Breast epithelium (tissue), 4 donors: ENCODE data around the gene ALKAL2. TPM values are rescaled to one million over a fixed set of nuclear protein-coding genes. Genes with fewer than 3 reads are reported as not detected.

ENCODE experiments used
- DNase-seq, 2 donors: peaks; one replicate each; pipeline ENCODE4 v3.0.0-alpha.2; 2019; ENCODE audit warnings: low spot score in 2 of 2
- H3K27ac ChIP-seq, 2 donors: fragments of 200-600 bp; sonication (generic) in 1 of 2; one replicate each; pipeline ENCODE4 v1.5.1; 2016 to 2019; ENCODE audit warnings: mild to moderate bottlenecking in 1 of 2
- H3K27me3 ChIP-seq, 2 donors: fragments of 200-600 bp; sonication (generic) in 1 of 2; one replicate each; pipeline versions ENCODE4 v1.5.1 to v1.6.0; 2017 to 2019; ENCODE audit warnings: control low read depth in 1 of 2, mild to moderate bottlenecking in 1 of 2
- H3K36me3 ChIP-seq: fragments of 200-600 bp; one replicate; pipeline ENCODE4 v1.5.1; 2019
- H3K4me1 ChIP-seq, 2 donors: fragments of 200-600 bp; sonication (generic); one replicate each; pipeline ENCODE4 v1.5.1; 2016 to 2019; ENCODE audit warnings: control low read depth in 1 of 2
- H3K4me3 ChIP-seq, 3 donors: fragments of 200-600 bp; sonication (generic); 1 replicate in 2 of 3; 2 replicates in 1 of 3; pipeline ENCODE4 v1.5.1; 2016 to 2019; ENCODE audit warnings: mild to moderate bottlenecking in 3 of 3, moderate library complexity in 2 of 3
- H3K9me3 ChIP-seq, 2 donors: fragments of 200-600 bp; sonication (generic) in 1 of 2; one replicate each; pipeline ENCODE4 v1.5.1; 2016 to 2019; ENCODE audit warnings: control low read depth in 1 of 2
- POLR2A ChIP-seq: fragments of 450-650 bp; IDR thresholded peaks from one replicate; pipeline ENCODE4 v1.6.1; 2016; ENCODE audit warnings: antibody characterized with exemption, mild to moderate bottlenecking, moderate library complexity
- POLR2AphosphoS5 ChIP-seq, 3 donors: sonication (generic); formaldehyde crosslinking; IDR thresholded peaks; one replicate each; pipeline ENCODE4 v1.6.1; 2017; ENCODE audit warnings: antibody characterized with exemption in 3 of 3
- intact Hi-C: fragments of 100-400 bp; cut with DNase I; formaldehyde crosslinking; loops from one replicate; pipeline ENCODE4 v1.15.1; 2023; ENCODE audit warnings: low total_unique reads
- total RNA-seq, 3 donors: library from RNA; depleted of rRNA; stranded (reverse); fragments of >200 nt; gene quantifications; one replicate each; pipeline ENCODE4 v1.1.0, GENCODE V29; 2016
- TF ChIP-seq, protein P1 (sequence below), 3 donors: fragments of 450-650 bp; IDR thresholded peaks; one replicate each; pipeline ENCODE4 v1.5.1; 2016 to 2017; ENCODE audit warnings: antibody characterized with exemption in 3 of 3, mild to moderate bottlenecking in 3 of 3, moderate library complexity in 3 of 3

ALKAL2 gene
- total RNA-seq, 3 donors from 2014 or later = 10.1 to 26.4 (median 16.1) TPM

DNA sequence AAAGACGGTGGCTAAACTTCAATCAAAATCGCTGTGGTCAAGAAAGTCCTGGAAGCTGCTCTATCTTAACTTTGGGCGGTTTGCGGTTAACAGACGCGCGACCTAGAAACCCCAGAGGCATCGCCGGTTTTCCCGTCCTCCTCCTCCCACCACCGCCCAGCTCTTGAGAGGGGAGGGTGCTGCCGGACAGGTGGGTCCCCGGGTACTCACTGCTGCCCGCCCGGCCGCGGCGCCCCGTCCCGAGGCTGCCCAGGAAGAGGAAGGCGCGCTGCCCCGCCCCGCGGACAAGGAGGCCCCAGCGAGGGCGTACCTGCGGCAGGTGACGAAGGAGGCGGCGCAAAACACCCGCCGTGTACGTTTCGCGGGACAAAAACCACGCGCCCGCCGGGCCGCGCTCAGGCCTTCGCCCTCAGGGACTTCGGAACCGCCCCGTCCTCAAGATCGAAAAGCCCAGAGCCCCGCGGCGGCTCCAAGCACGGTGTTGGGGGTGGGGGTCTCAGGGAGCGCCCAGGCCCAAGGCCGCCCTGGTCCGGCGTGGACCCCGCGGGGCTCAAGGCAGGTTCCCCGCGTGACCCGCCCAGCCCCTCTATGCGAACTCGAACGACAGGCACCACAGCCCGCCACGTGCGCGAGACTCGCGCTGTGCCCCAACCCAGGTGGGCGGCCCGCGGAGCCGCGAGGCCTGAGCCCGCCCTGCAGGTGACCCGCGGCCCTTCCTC, 24.0 kb downstream of the ALKAL2 start, which contains the start of gene SH3YL1:
SH3YL1 (minus strand) TSS at position 259 of the 719 bp plus-strand sequence; CDS start at position 211, 48 bp downstream.
- TF ChIP-seq POLR2AphosphoS5 (IDR thresholded peaks at IDR 0.05) (peak in 1 of 3 donors; percentile 76), POLR2A (no peak)
- TF ChIP-seq, protein P1, sequence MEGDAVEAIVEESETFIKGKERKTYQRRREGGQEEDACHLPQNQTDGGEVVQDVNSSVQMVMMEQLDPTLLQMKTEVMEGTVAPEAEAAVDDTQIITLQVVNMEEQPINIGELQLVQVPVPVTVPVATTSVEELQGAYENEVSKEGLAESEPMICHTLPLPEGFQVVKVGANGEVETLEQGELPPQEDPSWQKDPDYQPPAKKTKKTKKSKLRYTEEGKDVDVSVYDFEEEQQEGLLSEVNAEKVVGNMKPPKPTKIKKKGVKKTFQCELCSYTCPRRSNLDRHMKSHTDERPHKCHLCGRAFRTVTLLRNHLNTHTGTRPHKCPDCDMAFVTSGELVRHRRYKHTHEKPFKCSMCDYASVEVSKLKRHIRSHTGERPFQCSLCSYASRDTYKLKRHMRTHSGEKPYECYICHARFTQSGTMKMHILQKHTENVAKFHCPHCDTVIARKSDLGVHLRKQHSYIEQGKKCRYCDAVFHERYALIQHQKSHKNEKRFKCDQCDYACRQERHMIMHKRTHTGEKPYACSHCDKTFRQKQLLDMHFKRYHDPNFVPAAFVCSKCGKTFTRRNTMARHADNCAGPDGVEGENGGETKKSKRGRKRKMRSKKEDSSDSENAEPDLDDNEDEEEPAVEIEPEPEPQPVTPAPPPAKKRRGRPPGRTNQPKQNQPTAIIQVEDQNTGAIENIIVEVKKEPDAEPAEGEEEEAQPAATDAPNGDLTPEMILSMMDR (IDR thresholded peaks at IDR 0.05) = no peak
- DNase-seq = peak; percentile 79 to 81
- peak within 1 kb of the TSS; percentile 94 to 97 for H3K27ac ChIP-seq
- H3K27me3 ChIP-seq = no peaks in the 10 kb centered on the region
- H3K36me3 ChIP-seq = no peaks in the 10 kb centered on the region
- peak within 1 kb of the TSS; percentile 59 to 92 (median 88) for H3K4me3 ChIP-seq
- H3K9me3 ChIP-seq = no peaks in the 10 kb centered on the region
- H3K4me1 ChIP-seq = peaks cover 0 to 12% of the 10 kb centered on the region in 2 donors
- intact Hi-C loops = no loop called here

- no peaks in the 10 kb centered on the region for H3K27me3 ChIP-seq
- DNase-seq = no peak
- intact Hi-C loops = no loop called here
- TF ChIP-seq POLR2A (no peak), POLR2AphosphoS5 (IDR thresholded peaks at IDR 0.05) (no peak)
- TF ChIP-seq, protein P1 (IDR thresholded peaks at IDR 0.05) = no peak
- peak overlapping the region; percentile 59 to 92 (median 88) for H3K4me3 ChIP-seq
- peaks cover 0 to 12% of the 10 kb centered on the region in 2 donors for H3K4me1 ChIP-seq
- H3K36me3 ChIP-seq = no peaks in the 10 kb centered on the region
- H3K27ac ChIP-seq = peak overlapping the region; percentile 94 to 97
- H3K9me3 ChIP-seq = peaks cover 0 to 1% of the 10 kb centered on the region in 2 donors
These were observed 24.7 kb downstream of the ALKAL2 start for GRCh38 chr2:263022-263738.

DNA sequence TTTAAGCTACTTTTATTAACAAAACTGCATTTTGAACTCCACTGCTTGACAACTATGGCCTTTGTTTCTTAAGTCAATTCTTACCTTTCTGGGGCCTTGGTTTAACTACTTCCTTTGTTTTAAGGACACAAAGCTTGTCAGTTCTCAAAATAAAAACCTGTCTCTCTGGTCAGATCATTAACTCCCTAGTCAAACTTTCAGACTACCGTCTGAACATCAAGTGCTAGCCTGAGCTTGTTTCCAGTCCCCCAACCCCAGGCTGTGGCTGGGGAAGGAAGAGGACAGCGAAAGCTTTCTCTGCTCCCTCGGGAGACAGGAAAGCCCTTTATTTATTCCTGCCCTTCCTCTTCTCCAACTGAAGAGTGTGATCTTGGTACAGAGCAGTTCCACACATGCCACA, 25.8 kb downstream of the ALKAL2 start:
- no peak for TF ChIP-seq POLR2AphosphoS5 (IDR thresholded peaks at IDR 0.05)
- TF ChIP-seq POLR2A = no peak
- TF ChIP-seq, protein P1 (IDR thresholded peaks at IDR 0.05) = no peak
- H3K36me3 ChIP-seq = no peaks in the 10 kb centered on the region
- H3K27me3 ChIP-seq = no peaks in the 10 kb centered on the region
- H3K9me3 ChIP-seq = peaks cover 0 to 6% of the 10 kb centered on the region in 2 donors
- no peak overlapping the region for H3K4me3 ChIP-seq
- H3K27ac ChIP-seq = peak overlapping the region in 1 of 2 donors; percentile 54
- DNase-seq = no peak
- peaks cover 0 to 12% of the 10 kb centered on the region in 2 donors for H3K4me1 ChIP-seq
- intact Hi-C loops = no loop called here

GRCh38 chr2:260507-261161, 27.3 kb downstream of the ALKAL2 start:
- H3K27ac ChIP-seq = no peak overlapping the region
- peaks cover 0 to 6% of the 10 kb centered on the region in 2 donors for H3K9me3 ChIP-seq
- no peak for DNase-seq
- no peaks in the 10 kb centered on the region for H3K27me3 ChIP-seq
- H3K36me3 ChIP-seq = no peaks in the 10 kb centered on the region
- H3K4me1 ChIP-seq = peaks cover 0 to 3% of the 10 kb centered on the region in 2 donors
- intact Hi-C loops = no loop called here
- no peak overlapping the region for H3K4me3 ChIP-seq
- no peak for TF ChIP-seq POLR2AphosphoS5 (IDR thresholded peaks at IDR 0.05)
- TF ChIP-seq, protein P1 (IDR thresholded peaks at IDR 0.05) = no peak
- no peak for TF ChIP-seq POLR2A
